Stimulated activated CD4-positive, alpha-beta T cell treated with anti-CD3 and anti-CD28 coated beads, Interleukin-12 subunit alpha, Interleukin-12 subunit beta, amount 100 ng/mL, for 48 hours (primary cell): ENCODE results near the gene ADAM17.
"Not testable (repeated sequence)": the region's sequence is repeated elsewhere in the genome, so short reads cannot be mapped to it uniquely, and the experiment has no call there.

Experiments
- DNase-seq, 3 donors: peaks; one replicate each; pipeline ENCODE4 v3.0.0-alpha.2; 2020; ENCODE audit warnings: low read depth in 2 of 3, low spot score in 1 of 3

Gene ADAM17

GRCh38 chr2:9524291-9524690 is 31.3 kb downstream of the ADAM17 start:
- no peak for DNase-seq

GRCh38 chr2:9519250-9519649 is 36.4 kb downstream of the ADAM17 start:
- no peak for DNase-seq

- no peak for DNase-seq
Observed at GRCh38 chr2:9518780-9519179, 36.9 kb downstream of the ADAM17 start.

GRCh38 chr2:9518163-9518562 is 37.5 kb downstream of the ADAM17 start:
- no peak for DNase-seq

- no peak for DNase-seq
Observed at GRCh38 chr2:9517118-9517782, 38.4 kb downstream of the ADAM17 start.

- not testable (repeated sequence) for DNase-seq
Observed at GRCh38 chr2:9513946-9514345, 41.7 kb downstream of the ADAM17 start.

GRCh38 chr2:9508931-9509330 is 46.7 kb downstream of the ADAM17 start:
- no peak for DNase-seq

GRCh38 chr2:9498210-9498609 is 57.4 kb downstream of the ADAM17 start:
- no peak for DNase-seq

GRCh38 chr2:9497017-9497416 is 58.6 kb downstream of the ADAM17 start:
- no peak for DNase-seq

- DNase-seq = no peak
Observed at GRCh38 chr2:9494081-9494480, 61.5 kb downstream of the ADAM17 start.

GRCh38 chr2:9493478-9493877 is 62.2 kb downstream of the ADAM17 start:
- no peak for DNase-seq

GRCh38 chr2:9492927-9493326 is 62.7 kb downstream of the ADAM17 start:
- DNase-seq = no peak

GRCh38 chr2:9490789-9491188 is 64.8 kb downstream of the ADAM17 start:
- no peak for DNase-seq

GRCh38 chr2:9488583-9489547 is 66.8 kb downstream of the ADAM17 start:
- DNase-seq = no peak

GRCh38 chr2:9484533-9484932 is 71.1 kb downstream of the ADAM17 start:
- DNase-seq = no peak

- no peak for DNase-seq
Observed at GRCh38 chr2:9483107-9483506, 72.5 kb downstream of the ADAM17 start.

GRCh38 chr2:9480157-9480556 is 75.5 kb downstream of the ADAM17 start:
- no peak for DNase-seq

GRCh38 chr2:9478526-9478925 is 77.1 kb downstream of the ADAM17 start:
- no peak for DNase-seq

- no peak for DNase-seq
Observed at GRCh38 chr2:9477914-9478313, 77.7 kb downstream of the ADAM17 start.

GRCh38 chr2:9474361-9475057 is 81.1 kb downstream of the ADAM17 start, which contains the start of gene IAH1:
Gene IAH1 (plus strand): TSS chr2:9474551. CDS start chr2:9474567, 16 bp downstream.
- peak; percentile 34 to 67 (median 35) for DNase-seq

GRCh38 chr2:9473985-9474360 is 81.7 kb downstream of the ADAM17 start:
- peak; percentile 34 to 42 (median 34) for DNase-seq
